C4-2B (cell line): ENCODE results near the gene TIAM2.

Experiments used
- ZFX ChIP-seq: fragments of 450-650 bp; IDR thresholded peaks from 2 replicates; pipeline ENCODE4 v1.6.1; 2017
- TF ChIP-seq, protein P1 (sequence below): fragments of 450-650 bp; conservative IDR thresholded peaks from 2 replicates; pipeline ENCODE4 v1.5.1; 2017; ENCODE audit warnings: mild to moderate bottlenecking

DNA sequence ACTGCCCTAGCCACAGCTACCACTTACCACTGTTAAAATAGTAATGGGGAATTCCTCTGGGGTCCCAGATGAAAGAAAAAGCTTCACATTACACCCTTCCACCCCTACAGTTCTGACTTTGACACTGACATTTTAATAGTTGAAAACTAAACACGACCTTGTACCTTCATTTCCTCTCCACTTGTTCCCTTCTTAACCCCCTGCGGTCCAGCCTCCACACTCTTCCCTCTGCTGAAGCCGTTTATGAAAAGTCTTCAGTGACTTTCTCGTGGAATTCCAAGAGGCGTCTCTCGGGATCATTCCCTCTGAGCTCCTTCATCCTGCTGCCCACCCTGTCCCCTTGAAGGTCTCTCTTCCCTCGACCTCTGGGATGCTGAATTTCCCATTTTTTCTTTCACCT, 36.6 kb upstream of the TIAM2 start:
- TF ChIP-seq, protein P1, sequence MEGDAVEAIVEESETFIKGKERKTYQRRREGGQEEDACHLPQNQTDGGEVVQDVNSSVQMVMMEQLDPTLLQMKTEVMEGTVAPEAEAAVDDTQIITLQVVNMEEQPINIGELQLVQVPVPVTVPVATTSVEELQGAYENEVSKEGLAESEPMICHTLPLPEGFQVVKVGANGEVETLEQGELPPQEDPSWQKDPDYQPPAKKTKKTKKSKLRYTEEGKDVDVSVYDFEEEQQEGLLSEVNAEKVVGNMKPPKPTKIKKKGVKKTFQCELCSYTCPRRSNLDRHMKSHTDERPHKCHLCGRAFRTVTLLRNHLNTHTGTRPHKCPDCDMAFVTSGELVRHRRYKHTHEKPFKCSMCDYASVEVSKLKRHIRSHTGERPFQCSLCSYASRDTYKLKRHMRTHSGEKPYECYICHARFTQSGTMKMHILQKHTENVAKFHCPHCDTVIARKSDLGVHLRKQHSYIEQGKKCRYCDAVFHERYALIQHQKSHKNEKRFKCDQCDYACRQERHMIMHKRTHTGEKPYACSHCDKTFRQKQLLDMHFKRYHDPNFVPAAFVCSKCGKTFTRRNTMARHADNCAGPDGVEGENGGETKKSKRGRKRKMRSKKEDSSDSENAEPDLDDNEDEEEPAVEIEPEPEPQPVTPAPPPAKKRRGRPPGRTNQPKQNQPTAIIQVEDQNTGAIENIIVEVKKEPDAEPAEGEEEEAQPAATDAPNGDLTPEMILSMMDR: no peak
- TF ChIP-seq ZFX: no peak
